Fibroblast of pulmonary artery (primary cell): ENCODE measurements around the gene HOXB7.

Source experiments
- DNase-seq: peaks from one replicate; pipeline ENCODE4 v3.0.0-alpha.2; 2010; ENCODE audit warnings: low read depth
- H3K4me3 ChIP-seq: replicated peaks from 2 replicates; pipeline ENCODE4 v1.5.1; 2011; ENCODE audit warnings: low read depth, mild to moderate bottlenecking, control low read depth, low read length, moderate library complexity
- TF ChIP-seq, protein P1 (sequence below): IDR thresholded peaks from 2 replicates; pipeline ENCODE4 v1.5.1; 2011; ENCODE audit warnings: mild to moderate bottlenecking, control low read depth, low read length, inconsistent platforms; ENCODE audit errors: missing control alignments

Gene HOXB7

DNA sequence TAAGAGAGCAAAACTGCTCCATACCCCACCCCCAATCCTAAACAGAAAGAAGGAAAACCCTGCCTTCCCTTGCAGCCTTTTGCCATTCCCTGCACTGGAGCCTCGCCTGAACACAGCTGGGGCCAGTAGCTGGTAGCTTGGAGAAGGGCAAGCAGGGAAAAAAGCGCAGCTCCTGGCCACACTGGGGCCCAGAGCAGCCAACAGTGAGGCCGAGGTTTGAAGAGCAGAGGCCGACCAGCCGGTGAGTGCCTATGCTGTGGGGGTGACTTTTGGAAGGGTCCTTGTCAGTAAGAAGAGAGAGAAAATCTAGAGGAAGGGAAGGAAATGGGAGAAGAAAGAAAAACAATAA is 18.6 kb upstream of the HOXB7 start:
- DNase-seq: no peak
- no peak overlapping the region for H3K4me3 ChIP-seq
- TF ChIP-seq, protein P1, sequence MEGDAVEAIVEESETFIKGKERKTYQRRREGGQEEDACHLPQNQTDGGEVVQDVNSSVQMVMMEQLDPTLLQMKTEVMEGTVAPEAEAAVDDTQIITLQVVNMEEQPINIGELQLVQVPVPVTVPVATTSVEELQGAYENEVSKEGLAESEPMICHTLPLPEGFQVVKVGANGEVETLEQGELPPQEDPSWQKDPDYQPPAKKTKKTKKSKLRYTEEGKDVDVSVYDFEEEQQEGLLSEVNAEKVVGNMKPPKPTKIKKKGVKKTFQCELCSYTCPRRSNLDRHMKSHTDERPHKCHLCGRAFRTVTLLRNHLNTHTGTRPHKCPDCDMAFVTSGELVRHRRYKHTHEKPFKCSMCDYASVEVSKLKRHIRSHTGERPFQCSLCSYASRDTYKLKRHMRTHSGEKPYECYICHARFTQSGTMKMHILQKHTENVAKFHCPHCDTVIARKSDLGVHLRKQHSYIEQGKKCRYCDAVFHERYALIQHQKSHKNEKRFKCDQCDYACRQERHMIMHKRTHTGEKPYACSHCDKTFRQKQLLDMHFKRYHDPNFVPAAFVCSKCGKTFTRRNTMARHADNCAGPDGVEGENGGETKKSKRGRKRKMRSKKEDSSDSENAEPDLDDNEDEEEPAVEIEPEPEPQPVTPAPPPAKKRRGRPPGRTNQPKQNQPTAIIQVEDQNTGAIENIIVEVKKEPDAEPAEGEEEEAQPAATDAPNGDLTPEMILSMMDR: no peak

DNA sequence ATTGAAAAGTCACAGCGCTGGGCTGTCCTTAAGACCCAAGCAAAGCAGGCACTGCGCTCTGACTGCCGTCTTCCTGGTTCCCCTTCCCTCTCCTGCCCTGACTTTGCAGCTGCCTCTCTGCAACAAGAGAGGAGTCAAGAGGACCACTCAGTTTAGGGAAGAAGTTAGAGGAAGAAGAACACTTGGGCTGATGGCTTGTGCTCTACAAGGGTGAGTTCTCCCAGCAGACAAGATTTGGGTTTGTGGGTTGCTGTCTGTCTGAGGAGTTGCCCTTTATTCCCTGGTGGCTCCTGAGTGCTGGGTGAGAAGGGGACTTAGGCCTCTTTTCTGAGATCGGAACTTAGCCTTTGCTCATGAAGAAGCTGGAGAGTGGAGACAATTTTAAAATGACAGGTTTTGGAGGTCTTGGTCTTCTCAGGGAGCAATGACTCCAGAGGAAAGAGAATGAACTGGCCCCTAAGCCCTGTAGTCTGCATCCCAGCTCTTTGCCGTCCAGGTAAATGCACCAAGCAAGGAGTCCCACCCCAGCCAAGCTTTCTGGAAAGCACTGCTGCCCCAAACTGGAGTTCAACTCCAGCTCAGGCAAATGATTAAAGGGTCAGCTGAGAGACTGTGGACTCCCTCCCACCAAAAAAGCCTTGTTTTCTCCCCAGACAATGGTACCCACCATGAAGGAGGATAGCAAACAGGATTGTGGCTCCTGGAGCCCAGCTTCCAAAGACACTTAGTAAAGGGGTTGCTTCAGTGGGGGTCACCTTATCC is 18.0 kb upstream of the HOXB7 start:
- DNase-seq: no peak
- TF ChIP-seq, protein P1: no peak
- no peak overlapping the region for H3K4me3 ChIP-seq

- no peak for DNase-seq
- no peak overlapping the region for H3K4me3 ChIP-seq
- TF ChIP-seq, protein P1: no peak
Observed at GRCh38 chr17:48627623-48628521, 17.1 kb upstream of the HOXB7 start.

DNA sequence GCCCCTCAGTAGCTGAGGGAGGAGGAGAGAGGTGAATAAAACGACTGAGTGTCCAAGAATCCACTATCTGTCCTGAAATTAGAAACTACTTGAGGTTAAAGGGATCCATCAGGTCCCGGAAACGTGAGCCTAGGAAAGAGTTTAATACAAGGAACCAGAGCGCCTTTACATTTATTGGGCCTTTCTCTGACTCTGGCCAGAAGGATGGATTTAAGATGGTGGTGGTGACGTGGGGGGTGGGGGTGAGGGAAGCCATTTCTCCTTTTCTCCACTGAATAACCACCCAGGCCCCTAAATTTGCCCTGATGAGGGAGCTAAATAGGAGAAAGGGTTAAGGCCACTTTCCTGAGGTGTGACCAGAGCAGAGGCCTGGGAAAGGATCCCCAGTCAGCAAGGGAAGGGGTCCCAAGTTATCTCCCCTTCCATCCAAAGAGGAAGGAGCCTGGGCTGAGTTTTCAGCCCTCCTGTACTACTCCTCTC is 16.3 kb upstream of the HOXB7 start:
- no peak for DNase-seq
- H3K4me3 ChIP-seq: no peak overlapping the region
- TF ChIP-seq, protein P1: no peak

DNA sequence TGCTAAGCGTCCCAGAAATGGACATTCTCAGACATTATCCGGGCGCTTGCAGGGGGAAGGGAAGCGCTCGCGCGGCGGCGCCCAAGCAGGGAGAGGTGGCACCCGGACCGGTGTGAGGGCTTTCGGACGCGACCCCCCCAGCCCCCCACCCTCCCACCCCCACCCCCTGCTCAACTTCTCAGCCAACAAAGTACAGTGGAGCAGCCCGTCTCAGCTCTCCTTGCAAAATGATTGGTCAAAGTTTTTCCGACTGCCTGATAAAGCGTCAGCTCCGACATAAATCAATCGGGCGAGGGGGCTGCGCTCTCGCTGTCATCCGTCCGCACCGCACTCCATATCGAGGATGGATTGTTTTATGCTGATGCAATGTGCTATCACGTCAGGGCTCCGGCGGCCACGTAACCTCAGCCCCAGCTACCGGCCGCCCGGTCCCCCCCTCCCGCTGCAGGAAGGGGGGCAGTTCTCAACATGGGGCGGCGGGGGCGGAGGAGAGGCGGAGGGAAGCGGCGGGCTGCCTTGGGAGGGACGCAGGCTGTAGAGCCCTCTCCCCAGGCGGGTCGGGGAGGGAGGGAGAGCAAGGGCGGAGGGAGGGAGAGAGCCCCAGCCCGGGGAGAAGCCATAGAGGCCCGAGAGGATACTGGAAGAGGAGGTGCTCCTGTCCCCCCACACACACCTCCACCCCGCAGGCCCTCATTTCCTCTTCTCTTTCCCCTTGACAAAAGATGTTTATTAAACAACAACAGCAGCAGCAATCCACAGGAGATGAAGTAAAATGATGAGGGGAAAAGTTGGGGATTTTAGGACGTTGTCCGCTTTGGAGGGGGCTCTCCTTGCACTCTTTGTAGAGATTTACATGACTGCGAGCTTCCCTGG is 15.7 kb upstream of the HOXB7 start, which contains the start of gene HOXB9:
Gene HOXB9 (minus strand): TSS at position 114 of the 873 bp plus-strand sequence. CDS start 89 bp downstream, at position 25.
- TF ChIP-seq, protein P1: no peak
- DNase-seq: peak; percentile 29
- H3K4me3 ChIP-seq: no peak within 1 kb of the TSS

DNA sequence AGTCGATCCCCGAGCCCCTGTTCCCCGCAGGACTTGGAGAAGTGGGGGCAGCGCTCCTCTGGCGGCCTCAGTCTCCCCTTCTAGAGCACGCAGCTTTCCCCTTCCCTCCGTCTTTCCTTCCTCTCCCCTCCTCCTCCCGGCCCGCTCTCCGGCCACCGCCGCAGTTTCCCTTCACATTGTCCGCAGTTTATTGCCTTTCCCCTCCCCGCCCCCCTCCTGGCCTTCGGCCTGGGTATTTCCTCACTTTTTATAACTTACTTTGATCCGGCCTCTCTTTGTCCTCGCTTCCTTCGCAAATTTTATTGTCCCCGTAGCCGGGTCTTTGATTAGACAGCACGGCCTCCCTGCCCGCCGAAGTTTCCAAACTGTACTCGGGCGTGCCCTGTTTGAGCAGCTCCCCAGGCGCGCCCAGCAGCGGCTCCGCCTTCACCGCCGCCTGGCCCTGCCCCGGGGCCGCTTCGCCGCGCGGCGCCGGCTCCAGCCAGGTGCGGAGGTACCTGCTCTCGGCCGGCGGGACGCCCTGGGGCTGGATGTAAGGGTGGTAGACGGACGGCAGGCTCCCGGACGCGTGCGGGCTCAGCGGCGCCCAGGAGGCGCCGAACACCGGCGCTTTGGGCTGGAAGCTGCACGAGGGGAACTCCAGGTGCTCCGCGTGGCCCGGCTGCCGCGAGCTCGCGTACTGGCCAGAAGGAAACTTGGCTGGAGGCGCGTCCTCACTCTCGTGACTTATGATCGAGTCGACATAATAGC is 14.9 kb upstream of the HOXB7 start:
- no peak for DNase-seq
- H3K4me3 ChIP-seq: no peak overlapping the region
- TF ChIP-seq, protein P1: no peak
